LNCAP (cell line): Measurements from ENCODE around the gene MRPL37.

Experiments used
- CTCF ChIP-seq: fragments of 450-650 bp; IDR thresholded peaks from 2 replicates; pipeline ENCODE4 v1.5.1; 2017; ENCODE audit warnings: mild to moderate bottlenecking

The MRPL37 gene

DNA sequence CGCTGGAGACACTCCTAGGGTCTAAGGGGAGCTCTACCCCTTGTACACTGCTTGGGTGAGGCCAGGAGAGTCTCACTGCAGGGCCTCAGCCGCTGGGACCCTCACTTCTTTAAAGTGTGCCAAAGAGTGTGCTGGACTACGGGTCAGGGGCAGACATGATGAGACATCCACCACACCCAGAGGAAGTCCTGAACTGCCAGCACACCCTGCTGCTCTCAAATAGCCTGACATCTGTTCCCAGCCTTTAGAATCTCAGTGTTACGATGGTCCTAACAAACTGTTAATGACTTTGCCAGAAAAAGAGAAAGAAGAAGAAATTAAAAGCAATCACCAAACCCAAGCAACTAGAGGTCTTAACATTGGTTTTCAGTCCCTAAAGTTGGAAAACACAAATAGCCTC is 49.0 kb downstream of the MRPL37 start:
- TF ChIP-seq CTCF, result no peak

GRCh38 chr1:54249819-54250435 is 50.0 kb downstream of the MRPL37 start:
- TF ChIP-seq CTCF, result no peak

DNA sequence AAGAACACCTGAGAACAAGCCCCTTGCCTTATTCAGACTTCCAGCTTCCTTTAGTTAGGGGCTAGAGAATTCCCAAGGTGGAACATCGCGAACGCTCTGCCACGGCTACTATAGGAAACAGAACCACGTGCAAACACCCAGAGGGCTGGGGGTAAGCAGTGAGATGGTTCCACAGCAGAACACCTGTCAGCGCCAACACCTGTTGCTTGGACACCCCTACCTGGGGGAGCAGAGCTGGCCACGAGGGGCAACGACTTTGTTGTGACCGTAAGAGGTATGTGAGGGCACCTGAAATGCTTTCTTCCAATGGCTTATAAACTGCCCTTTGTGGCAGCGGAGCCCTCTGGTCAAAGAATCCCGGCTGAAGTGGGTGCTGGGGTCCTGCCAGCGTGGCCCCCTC is 50.7 kb downstream of the MRPL37 start:
- TF ChIP-seq CTCF, result no peak

- TF ChIP-seq CTCF, result no peak
Observed at GRCh38 chr1:54252371-54252936, 52.5 kb downstream of the MRPL37 start.

GRCh38 chr1:54253480-54253879 is 53.5 kb downstream of the MRPL37 start:
- TF ChIP-seq CTCF, result no peak

GRCh38 chr1:54254055-54254454 is 54.1 kb downstream of the MRPL37 start:
- TF ChIP-seq CTCF, result no peak

GRCh38 chr1:54255026-54255702 is 55.2 kb downstream of the MRPL37 start:
- TF ChIP-seq CTCF, result no peak
